Activated effector memory CD4-positive, alpha-beta T cell treated with Interleukin-2 at 50 U/mL for 16 hours (primary cell): Measurements from ENCODE around the gene SEMA5B.

Experiments
- DNase-seq: peaks from one replicate; pipeline ENCODE4 v3.0.0-alpha.2; 2020

Gene SEMA5B

GRCh38 chr3:122967356-122967755 is 60.2 kb downstream of the SEMA5B start:
- no peak for DNase-seq

GRCh38 chr3:122966045-122966444 is 61.5 kb downstream of the SEMA5B start:
- no peak for DNase-seq

GRCh38 chr3:122964811-122965210 is 62.8 kb downstream of the SEMA5B start:
- DNase-seq = no peak

DNA sequence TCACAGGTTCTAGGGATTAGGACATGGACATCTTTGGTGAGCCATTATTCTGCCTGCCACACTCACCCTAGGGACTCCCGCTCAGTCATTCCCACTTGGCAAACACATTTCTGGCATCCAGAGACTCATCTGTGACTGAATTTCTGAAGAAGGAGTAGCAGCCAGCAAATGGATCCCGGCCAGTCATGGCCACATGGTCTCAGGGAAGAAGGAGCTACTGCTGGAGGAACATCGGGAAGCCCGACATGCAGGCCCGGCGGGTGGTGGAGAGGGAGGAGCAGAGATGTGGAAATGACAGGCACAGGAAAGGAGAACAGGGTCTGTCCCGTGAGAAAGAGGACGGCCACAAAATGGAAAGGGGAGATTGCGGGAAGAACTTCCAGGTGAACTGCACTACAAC is 65.4 kb downstream of the SEMA5B start:
- DNase-seq = no peak

GRCh38 chr3:122961146-122961545 is 66.4 kb downstream of the SEMA5B start:
- DNase-seq = no peak

DNA sequence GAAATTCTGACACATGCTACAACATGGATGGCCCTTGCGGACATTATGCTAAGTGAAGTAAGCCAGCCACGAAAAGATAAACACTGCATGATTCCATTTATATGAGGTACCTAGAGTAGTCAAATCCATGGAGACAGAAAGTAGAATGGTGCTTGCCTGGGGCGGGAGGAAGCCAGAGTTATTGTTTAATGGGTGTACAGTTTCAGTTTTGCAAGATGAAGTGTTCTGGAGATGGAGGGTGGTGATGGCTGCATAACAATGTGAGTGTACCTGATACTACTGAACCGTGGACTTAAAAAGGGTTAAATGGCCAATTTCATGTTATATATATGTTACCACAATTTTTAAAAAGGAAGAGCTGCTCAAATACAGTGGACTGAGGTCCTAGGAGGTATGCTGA is 66.9 kb downstream of the SEMA5B start:
- no peak for DNase-seq

GRCh38 chr3:122959339-122959738 is 68.2 kb downstream of the SEMA5B start:
- no peak for DNase-seq

GRCh38 chr3:122957707-122958689 is 69.6 kb downstream of the SEMA5B start:
- no peak for DNase-seq

GRCh38 chr3:122956693-122957455 is 70.7 kb downstream of the SEMA5B start:
- DNase-seq = no peak

DNA sequence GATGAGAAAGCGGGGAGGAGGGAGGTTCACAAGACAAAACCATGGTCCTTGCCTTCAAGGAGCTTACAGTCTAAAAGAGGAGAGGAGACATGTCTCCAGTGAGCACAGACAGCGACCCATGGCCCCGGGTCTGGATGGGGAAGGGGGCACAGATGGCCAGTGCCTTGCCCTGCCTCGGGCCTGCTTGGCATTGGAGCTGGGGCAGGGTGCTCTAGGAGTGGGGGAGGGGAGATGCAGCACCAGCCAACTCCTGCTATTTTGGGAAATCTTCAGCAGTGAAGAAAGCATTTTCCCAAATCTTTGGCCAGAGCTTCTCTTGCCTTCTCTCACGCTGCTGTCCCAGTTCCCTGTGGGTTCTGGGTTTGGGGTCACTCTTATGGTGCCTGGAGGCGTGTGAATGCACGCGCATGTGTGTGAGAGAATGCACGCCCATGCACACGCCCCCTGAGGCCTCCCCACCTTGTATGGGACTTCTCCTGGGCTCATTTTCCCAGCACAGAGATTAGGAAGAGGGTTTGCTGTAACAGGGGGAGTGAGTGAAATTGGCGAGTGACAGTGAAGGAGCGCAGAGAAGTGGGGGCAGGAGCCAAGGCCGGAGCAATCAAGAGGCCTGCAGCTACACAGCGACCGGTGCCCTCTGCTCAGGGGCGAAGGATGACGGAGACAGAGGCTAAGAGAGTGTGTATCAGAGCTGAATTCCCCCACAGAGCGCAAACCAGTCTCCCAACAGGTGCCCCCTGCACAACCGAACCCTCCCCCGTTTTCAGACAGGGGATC is 71.5 kb downstream of the SEMA5B start:
- DNase-seq = no peak

DNA sequence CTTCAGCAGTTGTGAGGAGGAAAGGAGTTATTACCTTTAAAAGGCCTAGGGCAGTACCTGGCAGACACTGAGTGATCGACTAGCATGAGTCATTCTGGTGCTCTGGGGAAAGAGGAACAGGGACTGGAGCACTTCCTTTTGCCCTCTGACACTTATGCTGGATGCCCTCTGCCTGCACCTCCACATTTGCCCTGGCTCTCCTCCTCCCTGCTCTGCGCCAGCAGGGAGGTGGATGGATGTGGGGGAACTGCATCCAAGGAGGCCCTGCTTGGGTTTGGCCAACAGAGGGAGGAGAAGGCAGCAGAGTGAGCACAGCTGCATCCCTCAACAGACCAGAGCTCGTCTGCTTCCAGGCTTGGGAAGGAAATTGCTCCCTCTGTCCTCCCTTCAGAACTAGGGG is 75.0 kb downstream of the SEMA5B start:
- DNase-seq = no peak

GRCh38 chr3:122948408-122948807 is 79.2 kb downstream of the SEMA5B start:
- DNase-seq = no peak

DNA sequence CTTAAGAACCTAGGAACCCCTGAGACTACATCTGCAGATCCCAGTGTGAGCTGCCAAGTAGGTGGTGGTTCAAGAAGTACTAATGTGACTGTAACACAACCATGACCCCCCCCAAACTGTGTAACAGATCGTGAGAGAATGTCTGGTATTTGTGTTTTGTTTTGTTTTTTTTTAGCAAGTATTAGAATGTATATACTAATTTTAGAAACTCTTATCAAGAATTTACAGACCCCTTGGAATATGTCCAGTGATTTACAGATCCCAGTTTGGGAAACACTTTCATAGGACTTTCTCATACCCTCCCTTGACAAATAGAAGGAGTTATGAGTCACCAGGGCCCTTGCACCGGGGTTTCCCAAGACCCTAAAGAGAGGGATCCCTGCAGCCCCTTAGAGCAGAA is 79.8 kb downstream of the SEMA5B start:
- no peak for DNase-seq

DNA sequence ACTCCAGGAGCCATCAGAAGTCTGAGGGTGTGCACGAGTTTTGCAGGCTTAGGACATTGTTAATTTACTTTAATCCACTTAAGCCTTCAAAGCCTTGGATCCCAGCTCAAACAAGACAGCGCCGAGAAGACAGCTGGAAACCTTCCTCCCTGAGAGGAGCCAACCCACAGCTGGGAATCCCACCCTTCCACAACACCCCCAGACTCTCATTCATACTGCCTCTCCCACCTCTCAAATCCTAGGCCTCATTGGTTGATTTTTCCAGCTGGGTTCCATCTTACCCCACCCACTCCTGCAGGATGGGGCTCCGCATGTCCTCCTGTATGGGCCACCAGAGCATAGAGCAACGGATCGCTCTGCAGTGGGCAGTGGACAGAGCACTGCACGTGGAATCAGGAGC is 80.4 kb downstream of the SEMA5B start:
- DNase-seq = no peak

DNA sequence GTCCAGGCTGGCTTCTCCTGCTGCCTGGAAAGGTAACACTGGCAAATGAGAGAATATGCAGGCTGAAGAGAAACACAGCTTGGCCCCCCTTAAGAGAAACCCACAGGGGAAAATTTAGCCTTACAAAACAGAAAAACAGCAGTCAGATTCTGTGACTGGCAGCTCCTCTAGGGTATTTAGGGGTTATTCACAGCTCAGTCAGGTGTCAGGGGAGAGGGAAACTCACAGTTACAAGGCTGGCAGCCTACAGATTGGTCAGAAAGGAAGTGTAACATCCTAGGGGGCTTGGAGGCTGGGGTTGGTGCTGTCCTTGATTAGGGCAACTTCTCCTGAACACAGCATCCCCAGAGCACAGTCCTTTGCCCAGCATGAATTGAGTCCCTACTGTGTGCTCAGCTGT is 81.4 kb downstream of the SEMA5B start:
- no peak for DNase-seq

DNA sequence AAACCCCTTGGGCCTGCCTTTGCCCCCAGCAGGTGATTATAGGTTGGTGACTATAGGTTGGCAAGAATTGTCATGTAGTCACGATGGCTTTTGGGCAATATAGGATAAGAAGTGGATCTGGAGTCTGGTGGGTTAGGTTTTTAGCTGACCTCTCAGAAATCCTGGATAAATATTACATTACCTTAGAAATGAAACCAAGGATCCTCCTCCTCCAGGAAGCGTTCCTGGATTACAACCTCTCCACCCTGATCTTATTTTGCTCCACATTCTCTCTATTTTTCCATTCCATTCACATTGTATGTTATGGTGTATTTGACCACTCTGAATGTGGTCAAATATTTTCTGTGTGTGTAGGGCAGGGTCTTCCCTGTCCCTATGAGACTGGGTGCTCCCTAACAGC is 82.3 kb downstream of the SEMA5B start:
- no peak for DNase-seq

GRCh38 chr3:122944671-122945161 is 82.8 kb downstream of the SEMA5B start:
- no peak for DNase-seq

GRCh38 chr3:122943828-122944190 is 83.8 kb downstream of the SEMA5B start:
- DNase-seq = no peak

DNA sequence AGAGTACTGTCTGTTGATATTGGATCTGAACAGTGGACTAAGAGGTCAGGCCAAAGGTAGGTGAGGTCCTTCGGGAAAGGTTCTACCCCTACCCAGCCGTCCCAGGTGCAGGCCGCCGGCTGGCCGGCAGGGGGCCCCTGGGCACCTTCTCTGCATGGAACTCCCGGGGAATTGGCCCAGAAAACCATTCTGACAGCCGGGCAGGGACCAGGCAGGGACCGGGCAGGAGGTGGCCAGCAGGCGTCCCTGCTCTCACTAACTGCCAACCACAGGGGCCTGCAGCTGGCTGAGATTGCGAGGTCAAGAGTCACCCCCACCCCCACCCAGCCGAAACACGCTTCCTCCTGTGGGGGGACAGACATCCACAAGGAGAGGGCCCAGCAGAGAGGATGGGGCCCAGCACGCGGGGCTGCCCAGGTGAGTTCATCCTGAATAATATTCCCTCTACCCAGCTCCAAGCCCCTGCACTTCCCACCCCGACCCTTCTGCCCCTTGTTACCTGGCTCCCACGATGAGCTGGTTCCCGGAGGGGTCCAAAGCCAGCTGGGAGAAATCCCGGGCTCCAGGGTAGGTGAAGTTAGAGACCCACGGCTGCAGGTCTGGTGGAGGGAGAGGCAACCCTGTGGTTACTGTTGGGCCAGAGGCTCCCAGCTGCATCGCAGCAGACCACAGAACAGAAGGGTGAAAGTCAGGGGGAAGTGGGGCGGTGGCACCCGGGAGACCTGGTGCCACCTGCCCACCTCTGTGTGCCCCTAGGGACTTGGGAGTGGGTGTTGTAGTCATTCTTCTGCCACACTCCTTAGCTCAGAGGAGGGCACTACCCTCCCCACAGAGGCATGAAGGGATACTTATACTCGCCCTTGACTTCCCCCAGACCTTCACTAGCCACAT is 84.4 kb downstream of the SEMA5B start:
- DNase-seq = no peak

- no peak for DNase-seq
These were observed 85.3 kb downstream of the SEMA5B start for GRCh38 chr3:122942239-122942638.

GRCh38 chr3:122941228-122942206 is 86.0 kb downstream of the SEMA5B start:
- no peak for DNase-seq
